ENCODE data around the gene SLC1A3.

- TF ChIP-seq, protein P1, sequence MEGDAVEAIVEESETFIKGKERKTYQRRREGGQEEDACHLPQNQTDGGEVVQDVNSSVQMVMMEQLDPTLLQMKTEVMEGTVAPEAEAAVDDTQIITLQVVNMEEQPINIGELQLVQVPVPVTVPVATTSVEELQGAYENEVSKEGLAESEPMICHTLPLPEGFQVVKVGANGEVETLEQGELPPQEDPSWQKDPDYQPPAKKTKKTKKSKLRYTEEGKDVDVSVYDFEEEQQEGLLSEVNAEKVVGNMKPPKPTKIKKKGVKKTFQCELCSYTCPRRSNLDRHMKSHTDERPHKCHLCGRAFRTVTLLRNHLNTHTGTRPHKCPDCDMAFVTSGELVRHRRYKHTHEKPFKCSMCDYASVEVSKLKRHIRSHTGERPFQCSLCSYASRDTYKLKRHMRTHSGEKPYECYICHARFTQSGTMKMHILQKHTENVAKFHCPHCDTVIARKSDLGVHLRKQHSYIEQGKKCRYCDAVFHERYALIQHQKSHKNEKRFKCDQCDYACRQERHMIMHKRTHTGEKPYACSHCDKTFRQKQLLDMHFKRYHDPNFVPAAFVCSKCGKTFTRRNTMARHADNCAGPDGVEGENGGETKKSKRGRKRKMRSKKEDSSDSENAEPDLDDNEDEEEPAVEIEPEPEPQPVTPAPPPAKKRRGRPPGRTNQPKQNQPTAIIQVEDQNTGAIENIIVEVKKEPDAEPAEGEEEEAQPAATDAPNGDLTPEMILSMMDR (IDR thresholded peaks at IDR 0.05 in 2 of 3, conservative IDR thresholded peaks at IDR 0.05 in 1 of 3; ENCODE audit: control insufficient read depth in 2 of 3, extremely low read depth in 1 of 3, insufficient read depth in 1 of 3, low read depth in 3 of 3, low read length in 3 of 3): no peak
- TF ChIP-seq EP300 (IDR thresholded peaks at IDR 0.05; ENCODE audit: borderline replicate concordance in 1 of 2, control insufficient read depth in 1 of 2, low read depth in 2 of 2, low read length in 2 of 2) (no peak), NFIC (IDR thresholded peaks at IDR 0.05; ENCODE audit: low read depth, low read length) (no peak), SP1 (IDR thresholded peaks at IDR 0.05; ENCODE audit: low read depth, low read length) (no peak), ZNF24 (IDR thresholded peaks at IDR 0.05) (no peak)
These were observed 22.3 kb downstream of the SLC1A3 start for GRCh38 chr5:36628695-36629094.
